Endothelial cell of umbilical vein (primary cell): ENCODE results near the gene SUCLG2. TPM values are rescaled to one million over a fixed set of nuclear protein-coding genes. Genes with fewer than 3 reads are reported as not detected.

Experiments used
- BruUV-seq: library from RNA; stranded (reverse); fragments of 400-500 nt; replicated peaks from 2 replicates; lab custom pipeline; 2021; lab: Mats Ljungman, UMichigan
- CTCF ChIA-PET: fragments of 300-600, 350-600 bp; sonication (Branson Sonifier 250); formaldehyde crosslinking; loops from one replicate; lab custom pipeline; 2021; ENCODE audit warnings: antibody characterized with exemption, inconsistent platforms; lab: Charles Lee
- POLR2A ChIA-PET: fragments of 300-600, 350-600 bp; sonication (Branson Sonifier 250); formaldehyde crosslinking; loops from one replicate; lab custom pipeline; 2021; ENCODE audit warnings: antibody characterized with exemption, inconsistent platforms; lab: Charles Lee
- DNase-seq: peaks from one replicate; pipeline ENCODE4 v3.0.0-alpha.2; 2011; ENCODE audit warnings: low read depth, low spot score
- FAIRE-seq: peaks from 2 replicates; lab custom pipeline; 2011; peaks lifted over from hg19 to GRCh38; lab: Jason Lieb, UNC
- H2AFZ ChIP-seq: 2 replicates; pipeline ENCODE4 v1.6.0; 2012; ENCODE audit warnings: low read depth, low read length, control low read depth, inconsistent platforms
- H3K27ac ChIP-seq: 2 replicates; pipeline ENCODE4 v1.5.1; 2011; ENCODE audit warnings: low read depth, mild to moderate bottlenecking, control low read depth, low read length, moderate library complexity; ENCODE audit not compliant: insufficient read depth
- H3K27me3 ChIP-seq, 2 experiments: 2 replicates each; pipeline versions ENCODE4 v1.6.0 to v1.6.1; 2011; ENCODE audit warnings: low read length in 2 of 2, mixed read lengths in 1 of 2; ENCODE audit not compliant: control insufficient read depth in 2 of 2, insufficient read depth in 2 of 2
- H3K36me3 ChIP-seq, 2 experiments: 2 replicates in 1 of 2; 3 replicates in 1 of 2; pipeline ENCODE4 v1.5.1; 2011; ENCODE audit warnings: low read length in 2 of 2, mild to moderate bottlenecking in 1 of 2, moderate library complexity in 1 of 2; ENCODE audit not compliant: control insufficient read depth in 2 of 2, insufficient read depth in 2 of 2; ENCODE audit errors: extremely low read depth in 1 of 2
- H3K4me1 ChIP-seq: 3 replicates; pipeline ENCODE4 v1.5.1; 2011; ENCODE audit warnings: mild to moderate bottlenecking, low read length; ENCODE audit not compliant: control insufficient read depth, insufficient read depth; ENCODE audit errors: extremely low read depth
- H3K4me2 ChIP-seq: 2 replicates; pipeline ENCODE4 v1.6.1; 2011; ENCODE audit warnings: low read length, control low read depth, mixed read lengths; ENCODE audit not compliant: insufficient read depth
- H3K4me3 ChIP-seq, 3 experiments: fragments of 200-600 bp in 1 of 3; sonication (generic), shearing (Covaris generic) in 1 of 3; replicated peaks in 1 of 3; 2 replicates each; pipeline ENCODE4 v1.5.1; 2011 to 2016; ENCODE audit warnings: control low read depth in 3 of 3, low read length in 3 of 3, mild to moderate bottlenecking in 2 of 3, inconsistent platforms in 1 of 3, low read depth in 1 of 3, moderate library complexity in 1 of 3; ENCODE audit not compliant: insufficient read depth in 1 of 3
- H3K79me2 ChIP-seq: 2 replicates; pipeline ENCODE4 v1.6.0; 2012; ENCODE audit warnings: low read length, inconsistent platforms; ENCODE audit not compliant: control insufficient read depth, insufficient read depth
- H3K9ac ChIP-seq: replicated peaks from 2 replicates; pipeline ENCODE3; 2011; ENCODE audit warnings: low read length, control low read depth; ENCODE audit not compliant: insufficient read depth; ENCODE audit errors: extremely low read depth
- H3K9me1 ChIP-seq: replicated peaks from 3 replicates; pipeline ENCODE4 v1.6.0; 2011; ENCODE audit warnings: mild to moderate bottlenecking, low read length; ENCODE audit not compliant: control insufficient read depth, insufficient read depth; ENCODE audit errors: extremely low read depth
- H3K9me3 ChIP-seq: replicated peaks from 2 replicates; pipeline ENCODE4 v1.5.1; 2012; ENCODE audit warnings: low read length, inconsistent platforms; ENCODE audit not compliant: control insufficient read depth, insufficient read depth
- H4K20me1 ChIP-seq: replicated peaks from 2 replicates; pipeline ENCODE3; 2011; ENCODE audit warnings: mild to moderate bottlenecking, low read length; ENCODE audit not compliant: control insufficient read depth, insufficient read depth; ENCODE audit errors: extremely low read depth
- CTCF ChIP-seq, 2 donors: IDR thresholded peaks; 1 replicate in 1 of 2; 2 replicates in 1 of 2; pipeline ENCODE4 v1.5.1; 2011; ENCODE audit warnings: low read length in 2 of 2, mild to moderate bottlenecking in 2 of 2, moderate library complexity in 2 of 2, control low read depth in 1 of 2, inconsistent platforms in 1 of 2, low read depth in 1 of 2; ENCODE audit not compliant: insufficient read depth in 1 of 2; ENCODE audit errors: extremely low read depth in 1 of 2
- EZH2 ChIP-seq: IDR thresholded peaks from 2 replicates; pipeline ENCODE4 v1.6.1; 2012; ENCODE audit warnings: borderline replicate concordance, low read depth, mild to moderate bottlenecking, moderate library complexity, low read length, inconsistent platforms; ENCODE audit not compliant: severe bottlenecking
- FOS ChIP-seq: IDR thresholded peaks from 2 replicates; pipeline ENCODE4 v1.6.1; 2011; ENCODE audit warnings: mild to moderate bottlenecking, low read length, moderate library complexity, borderline replicate concordance; ENCODE audit not compliant: insufficient read depth
- GATA2 ChIP-seq: IDR thresholded peaks from 2 replicates; pipeline ENCODE4 v1.7.0; 2011; ENCODE audit warnings: low read depth, mild to moderate bottlenecking, moderate library complexity, mixed read lengths, low read length; ENCODE audit not compliant: insufficient read length, insufficient read depth
- JUN ChIP-seq: IDR thresholded peaks from 2 replicates; pipeline ENCODE4 v1.6.1; 2011; ENCODE audit warnings: borderline replicate concordance, low read depth; ENCODE audit not compliant: insufficient read length, insufficient read depth
- MAX ChIP-seq: IDR thresholded peaks from 2 replicates; pipeline ENCODE4 v1.6.1; 2011; ENCODE audit not compliant: insufficient read depth, insufficient read length
- MYC ChIP-seq: IDR thresholded peaks from one replicate; pipeline ENCODE4 v1.6.1; 2011; ENCODE audit warnings: mild to moderate bottlenecking, low read depth, low read length
- POLR2A ChIP-seq: IDR thresholded peaks from 2 replicates; pipeline ENCODE4 v1.6.1; 2012; ENCODE audit warnings: low read depth, mild to moderate bottlenecking, control low read depth, low read length
- POLR2AphosphoS5 ChIP-seq: IDR thresholded peaks from 2 replicates; pipeline ENCODE4 v1.6.1; 2012; ENCODE audit warnings: low read depth, mild to moderate bottlenecking, control low read depth, low read length, moderate library complexity; ENCODE audit not compliant: insufficient read depth
- dilution Hi-C: fragments of 300-500 bp; cut with MboI; formaldehyde crosslinking; loops from one replicate; pipeline ENCODE4 v1.15.0; 2019; ENCODE audit warnings: low sequenced_read_pairs; ENCODE audit not compliant: extremely low pct_ligation_motif_present
- intact Hi-C: fragments of 100-400 bp; cut with micrococcal nuclease; formaldehyde crosslinking; loops from one replicate; pipeline ENCODE4 v1.10.0; 2022
- polyA plus RNA-seq, 4 experiments: library from polyadenylated mRNA; depleted of rRNA in 3 of 4; stranded (reverse) in 3 of 4; unstranded in 1 of 4; fragments of >200 nt; gene quantifications; 2 replicates each; pipeline versions ENCODE4 v1.2.1 to v1.2.3, GENCODE V29; 2011 to 2012; ENCODE audit warnings: missing spikeins in 1 of 4
- total RNA-seq: library from RNA; stranded (reverse); gene quantifications from 2 replicates; pipeline ENCODE4 v1.2.3, GENCODE V29; 2021

Gene SUCLG2
- total and polyA plus RNA-seq, 2 donors (not counting 3 experiments of a cell fraction or from before 2014, with no cell fraction given), result 8.1 to 38.3 TPM

- Histone ChIP-seq H3K27me3 (no peaks in the 10 kb centered on the region), H3K4me3 (no peak overlapping the region), H3K27ac (no peak overlapping the region), H3K9me1 (no peaks in the 10 kb centered on the region), H3K4me1 (peaks cover 7% of the 10 kb centered on the region), H3K36me3 (peaks cover 0 to 2% of the 10 kb centered on the region in 2 experiments), H3K9me3 (no peaks in the 10 kb centered on the region), H3K79me2 (no peaks in the 10 kb centered on the region), H3K4me2 (no peak overlapping the region), H2AFZ (no peak overlapping the region), H3K9ac (no peak overlapping the region), H4K20me1 (no peaks in the 10 kb centered on the region)
- ChIA-PET CTCF (interaction anchor here (1.4 kb wide), 1 partner anchor 273 kb away, joined by 4 read pairs; no protein-coding TSS in a partner anchor), POLR2A (no interaction called here)
- intact Hi-C loops, result no loop called here
- BruUV-seq, result no TSS peak
- FAIRE-seq, result no peak
- no peak for DNase-seq
- dilution Hi-C loops, result no loop called here
- TF ChIP-seq JUN, result no peak
- no peak for TF ChIP-seq POLR2A
- no peak for TF ChIP-seq CTCF (IDR thresholded peaks at IDR 0.05; ENCODE audit: extremely low read depth in 1 of 2, insufficient read depth in 1 of 2, low read depth in 1 of 2, low read length in 2 of 2)
- TF ChIP-seq FOS, result no peak
- TF ChIP-seq MYC, result no peak
- no peak for TF ChIP-seq GATA2
- no peak for TF ChIP-seq EZH2
- no peak for TF ChIP-seq MAX
- no peak for TF ChIP-seq POLR2AphosphoS5
These were observed 137.9 kb downstream of the SUCLG2 start for GRCh38 chr3:67516496-67516895.
